H1 (cell line): ENCODE results near the gene HLA-DPB1. TPM values are rescaled to one million over a fixed set of nuclear protein-coding genes. Genes with fewer than 3 reads are reported as not detected.

Experiments
- POLR2A ChIP-seq, 2 experiments: IDR thresholded peaks; 1 replicate in 1 of 2; 2 replicates in 1 of 2; pipeline ENCODE4 v1.6.1; 2011; ENCODE audit warnings: low read depth in 2 of 2, low read length in 2 of 2, mild to moderate bottlenecking in 2 of 2; ENCODE audit errors: control extremely low read depth in 1 of 2
- polyA plus RNA-seq, 7 experiments: library from polyadenylated mRNA; depleted of rRNA in 3 of 7; stranded (reverse) in 5 of 7; unstranded in 2 of 7; fragments of >200 nt in 5 of 7; fragments of 200-250 nt in 2 of 7; gene quantifications; 1 replicate in 5 of 7; 2 replicates in 1 of 7; 4 replicates in 1 of 7; pipeline versions ENCODE4 v1.2.1 to v1.2.3, GENCODE V29; 2011 to 2013; ENCODE audit warnings: missing spikeins in 2 of 7, mixed read lengths in 2 of 7
- total RNA-seq: library from RNA; stranded (reverse); fragmentation: NEBNext Ultra II Directional; extraction: Animal tissue kit (Norgen Biotek cat#: 25700); gene quantifications from 2 replicates; pipeline ENCODE4 v1.2.1, GENCODE V29; 2021

The HLA-DPB1 gene
- total and polyA plus RNA-seq, 2 of the 8 experiments (the other 6 are each of a cell fraction or from before 2014, with no cell fraction given): 32.3 to 58.8 TPM

DNA sequence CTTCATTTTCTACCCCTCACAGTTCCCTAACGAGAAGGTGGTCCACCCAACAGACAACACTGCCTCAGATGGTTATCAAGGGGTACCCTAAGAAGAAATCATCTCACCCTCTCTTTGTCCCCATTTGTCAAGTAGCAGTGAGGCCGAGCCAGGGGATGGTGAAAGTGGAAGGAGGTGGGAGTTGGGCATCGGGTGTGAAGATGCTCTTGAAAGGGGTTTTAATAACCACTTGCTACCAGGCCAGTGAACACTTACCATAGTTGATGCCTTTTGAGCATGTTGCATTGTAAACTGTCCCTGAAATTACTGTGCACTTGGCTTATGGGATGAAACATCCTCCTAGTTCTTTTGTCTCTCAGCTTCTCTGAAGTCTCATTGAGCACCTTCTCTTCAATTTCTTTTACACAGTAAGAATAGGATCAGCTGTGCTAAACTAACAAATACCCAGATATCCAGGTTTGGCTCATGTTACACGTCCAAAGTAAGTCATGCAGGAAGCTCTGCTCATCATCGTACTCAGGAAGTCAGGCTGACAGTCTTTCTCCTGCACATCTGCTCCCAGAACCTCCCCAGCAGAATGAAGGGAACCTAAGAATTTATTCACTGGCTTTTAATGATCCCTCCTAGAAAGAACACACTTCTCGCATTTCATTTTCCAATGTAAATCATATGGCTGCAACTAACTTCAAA lies 13.3 kb downstream of the HLA-DPB1 start (continued):
- no peak for TF ChIP-seq POLR2A (IDR thresholded peaks at IDR 0.05; ENCODE audit: control extremely low read depth in 1 of 2, low read depth in 2 of 2, low read length in 2 of 2)
- TF ChIP-seq, all 59 proteins: peak for 0
